HG02798 (cell line): ENCODE data around the gene PKD2.
"Not testable (repeated sequence)": the region's sequence is repeated elsewhere in the genome, so short reads cannot be mapped to it uniquely, and the experiment has no call there.

Experiments
- ATAC-seq: cut with Tn5 transposase; IDR thresholded peaks from one replicate; pipeline ENCODE4 v1.9.1; 2021; ENCODE audit warnings: mild to moderate bottlenecking; ENCODE audit not compliant: unreplicated experiment, poor library complexity

Gene PKD2

GRCh38 chr4:88021824-88022223 lies 14.4 kb downstream of the PKD2 start:
- ATAC-seq, result no peak

- no peak for ATAC-seq
Measured at GRCh38 chr4:88022289-88022688, 14.9 kb downstream of the PKD2 start.

- not testable (repeated sequence) for ATAC-seq
Measured at GRCh38 chr4:88025868-88026661, 18.6 kb downstream of the PKD2 start.

GRCh38 chr4:88027611-88028608 lies 20.5 kb downstream of the PKD2 start:
- no peak for ATAC-seq

GRCh38 chr4:88028946-88029345 lies 21.5 kb downstream of the PKD2 start:
- ATAC-seq, result no peak

- no peak for ATAC-seq
Measured at GRCh38 chr4:88029556-88029955, 22.1 kb downstream of the PKD2 start.

- no peak for ATAC-seq
Measured at GRCh38 chr4:88030565-88031310, 23.3 kb downstream of the PKD2 start.

- ATAC-seq, result peak; percentile 62
Measured at GRCh38 chr4:88033309-88033708, 25.9 kb downstream of the PKD2 start.

GRCh38 chr4:88035292-88035691 lies 27.9 kb downstream of the PKD2 start:
- ATAC-seq, result no peak

GRCh38 chr4:88037447-88037846 lies 30.0 kb downstream of the PKD2 start:
- ATAC-seq, result no peak

GRCh38 chr4:88037936-88038335 lies 30.5 kb downstream of the PKD2 start:
- ATAC-seq, result no peak

- ATAC-seq, result no peak
Measured at GRCh38 chr4:88040707-88041106, 33.3 kb downstream of the PKD2 start.

- no peak for ATAC-seq
Measured at GRCh38 chr4:88041626-88042025, 34.2 kb downstream of the PKD2 start.

- ATAC-seq, result no peak
Measured at GRCh38 chr4:88043001-88043400, 35.6 kb downstream of the PKD2 start.

- ATAC-seq, result no peak
Measured at GRCh38 chr4:88043586-88044340, 36.3 kb downstream of the PKD2 start.

GRCh38 chr4:88045021-88045420 lies 37.6 kb downstream of the PKD2 start:
- no peak for ATAC-seq

GRCh38 chr4:88054229-88054628 lies 46.8 kb downstream of the PKD2 start:
- no peak for ATAC-seq

- ATAC-seq, result peak; percentile 55
Measured at GRCh38 chr4:88054901-88055300, 47.5 kb downstream of the PKD2 start.

- ATAC-seq, result no peak
Measured at GRCh38 chr4:88058295-88058694, 50.9 kb downstream of the PKD2 start.

GRCh38 chr4:88059766-88060165 lies 52.3 kb downstream of the PKD2 start:
- no peak for ATAC-seq
